HG03520 (cell line): ENCODE measurements around the gene MPP7.

Experiments used
- ATAC-seq: cut with Tn5 transposase; IDR thresholded peaks from one replicate; pipeline ENCODE4 v1.9.1; 2021; ENCODE audit warnings: mild to moderate bottlenecking, moderate library complexity; ENCODE audit not compliant: unreplicated experiment

Gene MPP7

DNA sequence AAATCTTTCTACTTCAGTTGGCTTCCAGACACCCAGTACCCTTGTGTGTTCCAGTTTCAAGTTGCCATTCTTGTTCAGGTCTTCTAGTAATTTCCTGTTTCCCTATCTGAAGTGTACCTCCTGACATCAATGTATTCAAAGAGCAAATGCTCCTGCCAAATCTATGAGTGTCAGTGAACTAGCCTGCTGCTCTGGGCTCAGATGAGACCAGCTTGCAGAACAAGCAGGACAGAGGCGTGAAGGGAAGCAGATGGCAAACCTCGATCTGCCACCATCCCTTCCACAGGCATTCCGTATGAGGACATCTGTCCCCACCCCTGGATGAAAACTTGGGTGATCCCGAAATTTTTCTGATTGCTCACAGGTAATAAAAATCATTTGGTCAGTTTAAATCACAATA is 4.4 kb upstream of the MPP7 start:
- no peak for ATAC-seq

DNA sequence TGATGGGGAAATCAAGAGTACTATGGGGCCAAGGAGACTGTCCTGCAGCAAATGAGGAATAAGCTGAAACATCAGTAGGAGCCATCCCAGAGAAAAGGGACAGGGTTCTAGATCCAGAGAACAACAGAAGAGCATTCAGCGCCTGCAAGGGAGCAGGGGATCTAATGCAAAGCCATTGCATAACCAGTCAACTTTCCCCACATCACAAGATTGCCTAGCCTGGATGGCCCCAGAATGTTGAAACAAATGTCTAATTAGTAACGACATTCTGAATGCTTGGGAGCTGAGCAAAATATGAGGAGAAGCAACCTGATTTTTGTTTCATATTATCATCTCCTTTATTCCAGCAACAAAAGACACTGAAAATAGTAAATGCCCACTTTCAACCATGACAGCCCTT is 2.7 kb upstream of the MPP7 start:
- ATAC-seq, result no peak

DNA sequence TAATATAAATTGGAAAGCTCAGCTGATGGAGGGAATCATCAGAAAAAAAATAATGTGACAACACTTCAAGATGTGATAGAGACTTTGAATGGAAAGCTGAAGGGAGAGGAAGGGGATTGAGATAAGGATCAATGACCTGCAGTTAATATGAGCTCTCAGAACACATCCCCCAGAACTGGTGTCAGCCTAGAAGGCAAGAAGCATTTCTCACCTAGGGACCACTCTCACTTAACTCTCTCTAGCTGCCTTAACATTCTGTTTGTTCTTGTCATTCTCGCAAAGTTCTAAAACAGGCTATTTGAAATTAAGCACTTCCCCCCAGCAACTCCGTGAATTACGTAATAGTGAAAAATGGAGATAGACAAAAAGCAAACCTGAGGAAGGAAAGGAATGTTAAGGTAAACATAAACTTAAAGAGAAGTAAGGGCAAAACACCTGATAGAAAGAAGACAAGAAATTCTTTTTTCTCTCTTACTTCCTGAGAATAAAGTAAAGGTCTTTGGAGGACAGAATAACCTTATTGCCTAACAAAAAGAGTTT is 1.2 kb upstream of the MPP7 start:
- no peak for ATAC-seq

DNA sequence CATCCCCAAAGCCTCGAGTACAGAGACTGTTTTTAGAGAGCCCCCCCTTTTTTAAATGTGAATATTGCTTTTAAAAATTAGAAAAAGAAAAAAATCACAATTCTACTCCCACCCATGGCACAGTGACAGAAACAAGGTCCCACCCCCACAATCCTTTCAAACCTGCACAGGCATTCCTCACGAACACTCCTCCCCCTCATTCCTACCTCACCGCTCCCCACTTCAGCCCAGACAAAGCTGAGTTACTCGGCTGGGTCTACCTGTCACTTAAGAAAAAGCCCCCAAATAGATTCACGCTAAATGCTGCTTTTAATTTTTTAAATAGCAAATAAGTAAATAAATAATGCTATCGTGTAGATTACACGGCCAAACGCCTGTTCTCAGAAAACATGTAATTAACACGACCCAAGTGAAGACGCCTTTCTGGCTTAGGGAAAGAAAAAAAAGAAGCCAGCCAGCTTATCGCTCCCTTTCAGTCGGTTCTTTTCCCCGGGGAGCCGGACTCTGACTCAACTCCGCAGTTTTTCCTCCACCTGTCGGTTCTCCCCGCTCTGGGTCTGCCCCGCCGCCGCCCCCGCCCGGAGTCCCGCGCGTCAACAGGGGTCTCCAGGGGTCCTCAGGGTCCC is 739 bp downstream of the MPP7 start:
- no peak for ATAC-seq

DNA sequence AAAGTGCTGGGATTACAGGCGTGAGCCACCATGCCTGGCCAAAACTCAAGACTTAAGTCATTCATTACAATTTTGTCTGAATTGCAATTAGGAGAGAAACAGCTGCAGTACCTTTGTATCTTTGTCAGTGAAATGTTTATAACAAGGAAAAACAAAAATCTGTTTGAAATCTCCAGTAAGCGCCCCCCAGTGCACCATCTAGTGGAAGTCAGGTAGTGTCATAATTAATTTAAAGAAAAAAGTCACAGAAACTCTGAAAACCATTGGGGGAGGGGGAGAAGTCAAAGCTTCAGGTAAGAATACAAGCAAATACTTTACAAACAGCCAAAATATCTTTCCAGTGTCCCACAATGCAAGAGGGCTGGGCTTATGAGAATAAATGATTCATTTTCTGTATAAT is 2.8 kb downstream of the MPP7 start:
- ATAC-seq, result no peak

DNA sequence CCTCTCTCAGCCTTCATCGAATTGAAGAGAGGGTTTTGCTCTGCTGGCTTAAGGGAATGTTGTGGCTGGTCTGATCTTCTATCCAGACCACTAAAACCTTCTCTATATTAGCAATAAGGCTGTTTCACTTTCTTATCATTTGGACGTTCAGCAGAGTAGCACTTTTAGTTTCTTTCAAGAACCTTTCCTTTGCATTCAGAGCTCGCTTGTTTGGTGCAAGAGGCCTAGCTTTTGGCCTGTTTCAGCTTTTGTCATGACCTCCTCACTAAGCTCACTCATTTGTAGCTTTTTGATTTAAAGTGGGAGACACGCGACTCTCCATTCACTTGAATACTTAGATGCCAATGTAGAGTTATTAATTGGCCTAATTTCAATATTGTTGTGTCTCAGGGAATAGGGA is 3.9 kb downstream of the MPP7 start:
- no peak for ATAC-seq

DNA sequence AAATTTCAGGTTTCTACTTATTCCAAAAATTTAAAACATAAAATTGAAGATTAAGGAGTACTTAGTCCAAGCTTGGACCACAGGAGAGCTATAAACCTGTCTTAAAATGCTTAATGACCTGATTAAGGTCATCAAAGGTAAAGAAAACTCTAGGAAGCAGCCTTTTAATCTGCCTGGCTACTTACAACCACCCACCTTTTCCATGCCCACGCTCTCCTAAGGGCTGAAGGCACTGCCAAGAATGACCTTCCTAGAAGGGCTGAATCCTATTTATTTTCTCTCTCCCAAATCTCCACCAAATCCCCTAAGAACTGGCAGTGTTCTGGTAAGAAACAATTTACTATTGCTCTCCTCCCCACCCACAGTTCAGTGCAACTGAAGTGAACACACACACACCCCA is 6.8 kb downstream of the MPP7 start:
- no peak for ATAC-seq

DNA sequence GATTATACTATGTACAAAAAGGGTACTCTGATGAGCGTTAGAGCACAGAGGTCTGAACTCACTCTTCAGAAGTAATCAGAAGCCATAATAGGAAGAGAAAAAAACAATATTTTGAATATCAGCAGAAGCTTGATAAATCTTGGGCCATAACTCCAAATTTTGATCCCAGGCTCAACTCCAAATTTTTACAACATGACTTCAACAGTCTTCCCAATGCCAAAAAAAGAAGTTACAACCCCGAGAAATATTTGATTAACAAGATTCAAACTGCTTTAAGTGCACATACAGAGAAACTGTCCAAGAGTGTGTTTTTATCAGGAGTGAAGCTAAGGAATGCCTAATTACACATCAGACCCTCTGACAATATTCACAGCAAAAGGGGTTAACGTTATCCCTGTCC is 7.5 kb downstream of the MPP7 start:
- ATAC-seq, result no peak

DNA sequence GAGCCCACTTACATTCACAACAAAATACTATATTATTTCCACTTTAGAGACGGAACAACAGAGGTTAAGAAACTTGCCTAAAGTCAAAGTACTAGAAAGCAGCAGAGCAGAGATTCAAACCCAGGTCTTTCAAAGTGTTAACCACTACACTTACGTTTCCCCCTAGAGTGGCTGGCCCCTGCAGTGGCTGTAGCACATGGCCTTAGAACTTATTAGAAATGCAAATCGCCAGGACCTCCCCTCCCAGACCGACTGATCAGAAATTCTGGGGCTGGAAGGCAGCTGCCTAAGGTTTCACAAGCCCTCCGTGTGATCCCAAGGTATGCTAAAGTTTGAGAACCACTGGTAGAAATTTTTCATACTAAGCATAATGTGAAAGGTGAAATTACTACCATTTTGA is 8.1 kb downstream of the MPP7 start:
- no peak for ATAC-seq

DNA sequence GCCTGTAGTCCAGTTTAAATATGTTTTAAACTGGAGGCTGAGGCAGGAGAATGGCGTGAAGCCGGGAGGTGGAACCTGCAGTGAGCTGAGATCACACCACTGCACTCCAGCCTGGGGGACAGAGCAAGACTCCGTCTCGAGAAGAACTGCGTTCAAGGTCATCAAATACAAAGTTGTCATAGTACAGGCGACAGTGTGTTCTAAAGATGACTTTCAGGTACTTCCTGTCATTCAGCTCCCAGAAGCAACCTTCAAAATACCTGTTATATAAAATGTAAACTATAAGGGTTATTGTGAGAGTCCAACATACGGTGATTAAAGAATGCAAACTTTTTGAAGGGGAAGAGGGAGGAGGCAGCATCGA is 8.7 kb downstream of the MPP7 start:
- no peak for ATAC-seq

DNA sequence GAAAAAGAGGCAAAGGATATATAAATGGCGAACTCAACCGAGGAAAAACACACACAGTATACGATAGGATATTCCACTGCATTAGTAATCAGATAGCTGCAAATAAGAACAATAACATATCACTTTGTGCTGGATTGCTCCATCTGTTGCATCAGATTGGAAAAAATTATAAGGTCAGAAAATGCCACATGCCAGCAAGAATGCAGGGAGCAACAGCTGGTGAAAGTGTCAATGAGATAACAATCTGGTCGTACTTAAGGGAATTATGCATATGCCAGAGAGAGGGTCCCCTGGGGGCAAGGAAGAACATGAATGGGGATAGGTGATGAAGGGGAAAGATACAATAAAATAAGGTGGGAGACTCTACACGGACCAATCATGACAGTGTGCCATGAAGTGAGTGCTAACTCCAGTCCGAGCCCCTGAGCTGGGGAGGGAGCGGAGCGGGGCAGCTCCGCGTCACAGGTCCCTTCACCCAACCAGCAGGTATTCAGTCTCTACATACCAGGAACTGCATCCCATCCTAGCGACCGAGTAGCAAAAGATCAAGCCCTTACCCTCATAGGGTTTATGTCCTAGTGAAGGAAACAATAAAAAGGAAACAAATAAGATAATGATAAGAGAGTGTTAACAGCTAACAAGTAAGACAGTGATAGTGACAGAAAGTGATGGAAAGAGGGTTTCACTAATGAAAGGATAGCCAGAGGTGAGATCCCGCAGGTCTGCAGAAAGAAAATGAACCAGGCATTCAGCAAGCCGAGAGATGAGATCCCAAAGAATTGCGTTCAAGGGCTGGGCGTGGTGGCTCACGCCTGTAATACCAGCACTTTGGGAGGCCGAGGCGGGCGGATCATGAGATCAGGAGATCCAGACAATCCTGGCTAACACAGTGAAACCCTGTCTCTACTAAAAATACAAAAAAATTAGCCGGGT is 9.4 kb downstream of the MPP7 start:
- ATAC-seq, result no peak

DNA sequence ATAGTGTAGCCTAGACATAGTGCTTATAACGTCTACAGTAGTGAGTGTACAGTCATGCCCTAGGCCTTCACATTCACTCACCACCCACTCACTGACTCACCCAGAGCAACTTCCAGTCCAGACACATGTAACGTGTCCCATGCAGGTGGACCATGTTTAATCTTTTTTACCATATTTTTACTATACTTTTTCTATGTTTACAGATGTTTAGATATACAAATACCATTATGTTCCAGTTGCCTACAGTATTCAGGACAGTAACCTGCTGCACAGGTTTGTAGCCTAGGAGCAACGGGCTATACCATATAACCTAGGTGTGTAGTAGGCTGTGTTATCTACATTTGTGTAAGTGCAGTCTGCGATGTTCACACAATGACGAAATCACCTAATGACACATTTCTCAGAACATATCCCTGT is 11.0 kb downstream of the MPP7 start:
- no peak for ATAC-seq

DNA sequence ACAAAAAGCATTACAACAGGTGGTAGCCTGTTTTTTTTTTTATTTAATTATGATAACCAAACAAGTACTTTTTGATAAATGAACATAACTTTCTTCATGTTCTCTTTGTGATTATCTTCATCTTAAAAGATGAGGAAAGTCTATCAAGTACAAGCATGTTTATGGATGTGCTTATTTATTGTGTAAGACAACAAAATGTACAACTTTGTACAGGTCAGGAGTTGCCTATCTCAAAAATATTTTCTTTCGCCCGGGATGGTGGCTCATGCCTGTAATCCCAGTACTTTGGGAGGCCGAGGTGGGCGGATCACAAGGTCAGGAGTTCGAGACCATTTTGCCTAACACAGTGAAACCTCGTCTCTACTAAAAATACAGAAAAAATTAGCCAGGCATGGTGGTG is 17.0 kb downstream of the MPP7 start:
- ATAC-seq, result no peak

DNA sequence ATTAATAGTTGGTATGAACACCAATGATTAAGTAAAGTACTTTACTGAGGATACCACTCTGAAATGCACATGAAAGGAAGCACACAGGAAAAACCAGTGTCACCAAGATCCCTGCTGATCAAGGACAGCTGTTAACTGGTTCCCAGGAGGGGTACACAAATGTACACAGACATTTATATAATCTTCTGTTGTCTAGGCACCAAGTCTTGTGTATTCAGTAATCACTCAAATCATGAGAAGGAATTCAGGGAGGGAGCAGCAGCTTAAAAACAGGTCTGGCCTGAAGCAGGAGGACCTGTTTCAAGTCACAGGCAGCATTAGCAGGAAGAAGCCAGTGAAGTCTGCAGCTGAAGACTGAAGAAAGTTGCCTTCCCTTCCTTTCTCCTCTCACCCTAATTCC is 18.7 kb downstream of the MPP7 start:
- ATAC-seq, result no peak

DNA sequence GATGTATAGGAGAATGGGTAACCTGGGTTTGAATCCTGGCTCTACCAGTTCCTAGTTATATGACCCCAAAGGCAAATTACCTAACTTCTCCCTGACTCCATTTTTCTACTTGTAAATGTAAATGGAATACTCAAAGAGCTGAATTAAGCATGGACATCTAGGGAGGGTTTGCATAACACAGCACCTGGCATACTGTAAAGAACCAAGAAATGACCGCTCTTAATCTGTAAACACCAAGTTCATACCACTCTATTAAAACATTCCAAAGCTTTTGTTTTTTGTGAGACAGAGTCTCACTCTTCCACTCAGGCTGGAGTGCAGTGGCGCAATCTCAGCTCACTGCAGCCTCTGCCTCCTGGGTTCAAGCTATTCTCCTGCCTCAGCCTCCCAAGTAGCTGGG is 19.6 kb downstream of the MPP7 start:
- no peak for ATAC-seq

DNA sequence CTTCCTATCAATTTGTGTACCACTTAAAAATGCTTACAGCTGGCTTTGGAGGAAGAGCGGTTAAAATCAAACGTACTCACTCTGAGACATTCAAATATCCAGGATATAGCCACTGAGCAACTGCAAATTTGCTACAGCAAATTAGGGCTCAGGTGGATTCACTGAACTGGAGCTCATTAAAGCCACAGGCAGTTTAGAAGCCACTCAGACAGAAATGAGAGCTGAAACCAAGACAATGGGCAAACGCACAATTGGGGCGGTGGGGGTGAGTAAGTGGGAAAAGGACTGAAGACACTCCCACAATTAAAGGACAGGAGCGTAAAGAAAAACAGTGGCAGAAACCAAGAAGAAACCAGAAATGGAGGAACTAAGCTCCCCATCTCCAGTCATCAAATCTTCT is 20.5 kb downstream of the MPP7 start:
- no peak for ATAC-seq

DNA sequence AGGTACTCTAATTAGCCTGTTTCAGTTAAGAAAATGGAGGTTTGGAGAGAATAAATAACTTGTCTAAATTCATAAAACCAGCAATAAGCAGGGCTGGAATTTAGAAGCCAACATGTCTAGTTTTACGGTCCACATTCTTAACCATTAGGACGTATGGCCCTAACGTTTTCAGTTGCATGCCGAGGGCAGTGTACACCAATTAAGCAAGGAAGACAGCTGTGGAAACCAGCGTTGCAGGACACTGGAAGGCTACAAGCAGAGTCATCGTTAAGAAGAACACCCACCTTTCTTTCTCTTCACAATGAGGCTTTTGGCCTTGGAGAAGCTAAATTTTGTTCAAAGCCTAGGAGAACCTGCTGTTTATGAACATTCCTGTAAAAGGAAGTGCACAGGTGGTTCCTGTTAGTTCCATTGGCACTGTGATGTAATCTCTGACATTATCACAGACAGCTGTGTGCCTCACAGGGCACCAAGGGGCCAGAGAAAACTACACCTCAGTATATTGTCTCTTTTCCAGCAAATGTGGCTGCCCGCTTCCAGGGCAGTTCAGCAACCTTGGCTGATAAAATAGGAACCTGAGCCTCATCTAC is 21.0 kb downstream of the MPP7 start:
- ATAC-seq, result no peak

DNA sequence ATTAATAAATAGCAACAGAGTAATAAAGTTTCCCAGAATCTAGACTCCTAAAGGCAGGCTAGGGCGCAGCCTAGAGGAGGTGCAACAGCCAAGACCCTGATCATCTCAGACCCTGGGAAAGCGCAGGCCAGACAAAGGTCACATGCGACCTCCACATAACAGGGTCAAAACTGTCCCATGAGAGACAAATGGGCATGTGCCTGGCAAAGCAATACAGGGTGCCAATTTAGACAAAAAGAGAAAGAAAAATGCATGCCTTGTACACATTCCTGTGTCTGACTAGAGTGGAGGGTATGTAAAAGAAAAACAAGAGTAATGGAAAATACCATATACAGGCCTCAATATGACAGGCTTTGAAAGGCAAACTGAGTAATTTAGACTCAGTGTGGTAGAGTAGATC is 22.2 kb downstream of the MPP7 start:
- no peak for ATAC-seq

DNA sequence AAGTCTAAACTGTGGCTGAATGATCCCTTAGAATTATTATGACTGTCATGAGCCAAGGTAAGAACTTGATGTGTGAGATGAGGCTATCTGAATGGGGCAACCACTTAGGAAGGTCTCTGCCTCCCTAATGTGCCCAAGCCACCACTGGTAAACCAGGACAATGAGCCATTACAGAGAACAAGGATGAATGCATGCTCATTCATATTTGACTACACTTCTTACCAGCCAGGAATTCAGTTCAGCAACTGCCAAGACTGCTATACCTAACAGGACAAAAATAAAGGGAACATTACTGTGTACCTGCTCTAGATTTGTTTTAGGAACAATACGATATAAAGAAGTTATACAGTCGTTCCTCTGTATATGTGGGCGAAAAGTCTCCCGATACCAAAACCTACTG is 23.0 kb downstream of the MPP7 start:
- no peak for ATAC-seq

DNA sequence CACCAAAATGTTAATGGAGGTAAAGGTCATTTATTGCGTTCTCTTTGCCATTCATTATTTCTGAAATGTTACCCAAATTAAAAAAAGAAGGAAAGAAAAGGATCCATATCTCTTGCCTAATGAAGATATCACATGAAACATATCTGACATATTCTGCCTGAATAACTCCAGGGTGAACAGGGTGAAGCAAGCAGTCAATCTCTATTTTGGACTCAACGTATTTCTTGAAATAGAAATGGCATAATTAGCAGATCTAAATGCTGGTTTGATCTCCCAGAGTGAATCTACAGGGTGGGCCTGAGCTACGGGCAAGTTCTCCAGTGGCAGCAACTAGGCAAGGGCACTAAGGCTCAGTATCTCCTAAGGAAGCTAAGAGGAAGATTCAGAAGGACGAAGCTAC is 24.0 kb downstream of the MPP7 start:
- ATAC-seq, result no peak

DNA sequence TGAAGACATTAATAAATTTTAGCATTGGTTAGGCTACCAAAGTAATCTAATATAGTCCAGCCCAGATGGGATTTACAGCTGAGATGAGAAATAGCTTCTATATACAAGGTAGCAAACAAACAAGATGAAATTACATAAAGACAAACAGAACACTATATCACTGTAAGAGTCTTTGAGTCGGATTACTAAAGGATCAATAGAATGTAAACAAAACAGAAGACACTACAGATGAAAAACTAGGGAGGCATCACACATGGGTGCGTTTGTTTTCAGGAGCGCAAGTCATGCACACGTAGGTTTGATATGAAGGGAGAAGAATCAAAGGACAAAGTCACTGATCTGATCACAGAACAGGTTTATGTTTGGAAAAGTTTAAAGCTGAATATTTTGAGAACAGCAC is 26.5 kb downstream of the MPP7 start:
- no peak for ATAC-seq

DNA sequence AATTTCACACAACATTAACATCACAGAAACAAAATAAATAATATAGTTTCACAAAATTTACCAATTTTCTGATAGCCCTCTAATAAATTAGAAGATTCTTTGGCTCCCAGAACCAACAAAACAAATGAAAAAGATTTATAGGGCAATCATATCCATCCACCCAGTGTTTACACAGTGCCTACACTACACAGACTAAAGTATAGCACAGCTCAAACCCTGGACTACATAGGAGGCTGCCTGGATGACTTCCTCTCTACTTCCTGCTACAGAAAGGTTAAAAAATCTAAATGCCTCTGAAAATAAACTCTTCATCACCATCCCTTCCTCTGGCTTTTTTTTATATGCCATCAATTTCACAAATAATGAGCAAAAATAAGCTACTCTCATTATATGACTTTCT is 28.4 kb downstream of the MPP7 start:
- no peak for ATAC-seq
